Esophagus squamous epithelium (tissue), 4 donors: ENCODE measurements around the gene BAIAP3.

Experiments
- CTCF ChIP-seq, 6 experiments: fragments of 450-650 bp in 4 of 6; fragments of 200-600 bp in 2 of 6; sonication (generic) in 2 of 6; IDR thresholded peaks; one replicate each; pipeline ENCODE4 v1.5.1; 2016 to 2019; ENCODE audit warnings: antibody characterized with exemption in 6 of 6, mild to moderate bottlenecking in 4 of 6, moderate library complexity in 4 of 6
- POLR2A ChIP-seq, 4 donors: fragments of 450-650 bp; IDR thresholded peaks; one replicate each; pipeline ENCODE4 v1.6.1; 2017; ENCODE audit warnings: antibody characterized with exemption in 4 of 4, mild to moderate bottlenecking in 4 of 4, moderate library complexity in 3 of 4

- TF ChIP-seq POLR2A (IDR thresholded peaks at IDR 0.05): no peak
- no peak for TF ChIP-seq CTCF (IDR thresholded peaks at IDR 0.05)
Measured at GRCh38 chr16:1345651-1346421, 12.4 kb downstream of the BAIAP3 start.
